ENCODE results near the gene TRIM9.

TRIM9 gene

DNA sequence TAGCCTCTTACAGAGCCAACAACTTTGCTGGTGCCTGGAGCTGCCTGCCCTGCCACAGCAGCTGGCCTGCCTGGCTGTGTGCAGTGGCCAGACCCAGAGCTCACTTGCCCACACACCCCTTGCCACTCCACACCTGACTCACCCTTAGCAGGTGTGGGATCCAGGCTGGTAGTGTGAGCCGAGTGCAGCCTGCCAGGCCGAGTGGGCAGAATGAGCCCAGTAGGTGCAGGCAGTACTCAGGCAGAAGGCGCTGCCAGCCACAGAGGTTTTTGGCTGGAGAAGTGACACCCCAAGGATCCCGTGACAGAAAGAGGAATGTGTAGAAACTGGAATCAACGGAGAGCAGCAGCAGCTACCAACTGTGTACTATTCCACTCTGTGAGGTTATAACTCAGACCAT, 120.8 kb downstream of the TRIM9 start:
- no peaks in the 10 kb centered on the region for H3K79me1 ChIP-seq (replicated peaks; ENCODE audit: low read length, poor library complexity, severe bottlenecking)
- no peak overlapping the region for H4K8ac ChIP-seq (ENCODE audit: low read length)
- no peaks in the 10 kb centered on the region for H3K36me3 ChIP-seq (ENCODE audit: control insufficient read depth in 1 of 2, insufficient read depth in 2 of 2, low read depth in 1 of 2, low read length in 2 of 2)
- H3K4me3 ChIP-seq (ENCODE audit: insufficient read depth in 1 of 2, low read depth in 1 of 2, low read length in 2 of 2) = no peak overlapping the region
- DNase-seq = no peak
- H3K27ac ChIP-seq (ENCODE audit: low read length, poor library complexity, severe bottlenecking) = no peak overlapping the region
- no peak overlapping the region for H2AFZ ChIP-seq (ENCODE audit: low read depth, low read length)
- H2BK120ac ChIP-seq (ENCODE audit: low read depth, low read length) = no peak overlapping the region
- H4K91ac ChIP-seq (ENCODE audit: low read length) = peak overlapping the region; percentile 72
- no peak overlapping the region for H3K23ac ChIP-seq (ENCODE audit: low read length in 2 of 2)
- H3K4me1 ChIP-seq (ENCODE audit: control insufficient read depth, insufficient read depth, low read depth, low read length) = peaks cover under 1% of the 10 kb centered on the region
- H3K4ac ChIP-seq (ENCODE audit: low read depth in 1 of 2, low read length in 2 of 2) = no peak overlapping the region
- H3K18ac ChIP-seq (ENCODE audit: low read depth in 1 of 2, low read length in 2 of 2) = no peak overlapping the region
- no peak overlapping the region for H3K9ac ChIP-seq (ENCODE audit: low read length)
- H2AK5ac ChIP-seq (ENCODE audit: low read length, severe bottlenecking) = no peak overlapping the region
- 78% methylated on average over 3 of the region's 5 CpGs for WGBS
- H2BK5ac ChIP-seq (ENCODE audit: low read depth, low read length, poor library complexity, severe bottlenecking) = no peak overlapping the region
- no peak overlapping the region for H3K4me2 ChIP-seq (ENCODE audit: low read length, poor library complexity, severe bottlenecking)
- H2BK15ac ChIP-seq (ENCODE audit: low read depth, poor library complexity, severe bottlenecking) = no peak overlapping the region
- no peak overlapping the region for H2BK12ac ChIP-seq (ENCODE audit: low read length in 2 of 2)
- no peaks in the 10 kb centered on the region for H3K9me3 ChIP-seq (ENCODE audit: control insufficient read depth, low read length)
- peak overlapping the region in 1 of 2 experiments; percentile 86 for H3K14ac ChIP-seq (ENCODE audit: low read length in 2 of 2)
- no peaks in the 10 kb centered on the region for H3K27me3 ChIP-seq (ENCODE audit: control insufficient read depth in 1 of 2, insufficient read depth in 1 of 2, low read length in 2 of 2)

DNA sequence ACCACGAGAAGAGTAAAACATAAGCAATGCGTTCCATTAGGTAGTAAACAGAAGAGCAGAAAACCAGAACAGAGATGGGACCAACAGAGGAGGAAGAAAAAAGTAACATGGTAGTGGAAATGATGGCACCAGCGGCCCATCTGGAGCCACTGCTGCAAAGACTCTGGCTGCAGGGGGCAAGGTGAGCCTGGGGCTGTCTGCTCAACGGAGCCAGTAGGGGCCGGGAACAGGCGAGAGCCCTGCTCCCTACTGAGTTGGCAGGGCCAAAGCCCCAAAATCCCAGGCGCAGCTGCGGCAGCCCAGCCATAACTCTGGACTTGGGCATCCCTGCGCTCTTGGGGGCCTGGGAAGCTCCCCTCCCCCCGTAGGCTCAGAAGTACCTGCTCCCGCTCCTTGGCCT, 122.2 kb downstream of the TRIM9 start:
- Histone ChIP-seq H3K4ac (ENCODE audit: low read depth in 1 of 2, low read length in 2 of 2) (no peak overlapping the region), H4K8ac (ENCODE audit: low read length) (no peak overlapping the region), H3K27ac (ENCODE audit: low read length, poor library complexity, severe bottlenecking) (no peak overlapping the region)

DNA sequence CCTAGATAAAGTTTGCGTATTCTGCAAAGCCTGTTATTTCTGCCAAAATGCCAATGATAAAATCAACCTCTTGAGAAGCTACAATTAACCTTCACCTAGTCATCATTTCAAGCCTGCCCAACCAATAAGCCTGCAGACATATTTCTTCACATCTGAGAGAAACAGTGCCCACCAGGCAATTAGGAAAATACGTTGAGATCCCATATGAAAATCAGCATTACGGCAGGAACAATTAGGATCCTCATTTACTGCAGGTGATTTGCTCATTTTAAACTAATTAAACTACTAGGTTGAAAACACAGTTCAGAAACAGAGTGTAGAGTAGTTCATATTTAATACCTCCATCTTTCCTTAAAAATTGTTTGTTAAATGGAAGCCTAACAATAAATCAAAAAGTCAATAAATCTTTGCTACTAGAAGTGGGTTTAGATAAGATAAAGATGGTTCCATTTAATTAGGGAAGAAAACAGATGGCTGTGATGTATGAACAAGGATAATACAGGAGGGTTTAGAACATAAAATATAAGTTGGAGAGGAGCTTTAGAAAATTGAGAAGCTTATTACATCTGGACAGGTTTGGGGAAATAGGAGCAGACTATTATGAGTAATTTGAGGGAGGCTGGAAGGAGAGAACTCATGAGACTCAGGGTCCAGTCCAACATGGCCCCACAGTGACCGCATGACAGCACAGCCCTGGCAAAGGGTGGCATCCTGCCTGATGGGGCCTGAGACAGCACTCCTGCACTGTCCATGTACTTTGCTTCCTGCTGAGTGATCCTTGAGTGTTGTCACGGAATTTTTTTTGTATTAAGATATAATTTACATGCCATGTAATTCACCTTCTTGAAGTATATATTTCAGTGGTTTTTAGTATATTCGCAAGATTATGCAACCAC, 123.8 kb downstream of the TRIM9 start:
- Histone ChIP-seq H3K36me3 (ENCODE audit: control insufficient read depth in 1 of 2, insufficient read depth in 2 of 2, low read depth in 1 of 2, low read length in 2 of 2) (no peaks in the 10 kb centered on the region), H2BK120ac (ENCODE audit: low read depth, low read length) (no peak overlapping the region), H4K8ac (ENCODE audit: low read length) (no peak overlapping the region), H3K27ac (ENCODE audit: low read length, poor library complexity, severe bottlenecking) (no peak overlapping the region), H2AK5ac (ENCODE audit: low read length, severe bottlenecking) (no peak overlapping the region), H3K4me2 (ENCODE audit: low read length, poor library complexity, severe bottlenecking) (no peak overlapping the region), H4K91ac (ENCODE audit: low read length) (no peak overlapping the region), H3K79me1 (replicated peaks; ENCODE audit: low read length, poor library complexity, severe bottlenecking) (no peaks in the 10 kb centered on the region), H2AFZ (ENCODE audit: low read depth, low read length) (no peak overlapping the region), H3K23ac (ENCODE audit: low read length in 2 of 2) (no peak overlapping the region), H2BK15ac (ENCODE audit: low read depth, poor library complexity, severe bottlenecking) (no peak overlapping the region), H3K9ac (ENCODE audit: low read length) (no peak overlapping the region), H3K4me3 (ENCODE audit: insufficient read depth in 1 of 2, low read depth in 1 of 2, low read length in 2 of 2) (no peak overlapping the region), H3K14ac (ENCODE audit: low read length in 2 of 2) (no peak overlapping the region), H3K27me3 (ENCODE audit: control insufficient read depth in 1 of 2, insufficient read depth in 1 of 2, low read length in 2 of 2) (no peaks in the 10 kb centered on the region), H2BK12ac (ENCODE audit: low read length in 2 of 2) (no peak overlapping the region), H3K9me3 (ENCODE audit: control insufficient read depth, low read length) (no peaks in the 10 kb centered on the region), H3K4me1 (ENCODE audit: control insufficient read depth, insufficient read depth, low read depth, low read length) (no peaks in the 10 kb centered on the region), H3K4ac (ENCODE audit: low read depth in 1 of 2, low read length in 2 of 2) (no peak overlapping the region), H2BK5ac (ENCODE audit: low read depth, low read length, poor library complexity, severe bottlenecking) (no peak overlapping the region), H3K18ac (ENCODE audit: low read depth in 1 of 2, low read length in 2 of 2) (no peak overlapping the region)
- WGBS = 100% methylated on average over 3 of the region's 6 CpGs
- DNase-seq = no peak

More for the DNA sequence above, 122.2 kb downstream of the TRIM9 start:
- 81% methylated on average over 11 of the region's 11 CpGs for WGBS
- no peaks in the 10 kb centered on the region for H3K79me1 ChIP-seq (replicated peaks; ENCODE audit: low read length, poor library complexity, severe bottlenecking)
- no peaks in the 10 kb centered on the region for H3K27me3 ChIP-seq (ENCODE audit: control insufficient read depth in 1 of 2, insufficient read depth in 1 of 2, low read length in 2 of 2)
- H2BK5ac ChIP-seq (ENCODE audit: low read depth, low read length, poor library complexity, severe bottlenecking) = no peak overlapping the region
- no peaks in the 10 kb centered on the region for H3K36me3 ChIP-seq (ENCODE audit: control insufficient read depth in 1 of 2, insufficient read depth in 2 of 2, low read depth in 1 of 2, low read length in 2 of 2)
- no peak overlapping the region for H4K91ac ChIP-seq (ENCODE audit: low read length)
- no peak overlapping the region for H2BK12ac ChIP-seq (ENCODE audit: low read length in 2 of 2)
- no peak overlapping the region for H3K18ac ChIP-seq (ENCODE audit: low read depth in 1 of 2, low read length in 2 of 2)
- no peak for DNase-seq
- H2AFZ ChIP-seq (ENCODE audit: low read depth, low read length) = no peak overlapping the region
- no peak overlapping the region for H2BK120ac ChIP-seq (ENCODE audit: low read depth, low read length)
- no peak overlapping the region for H2BK15ac ChIP-seq (ENCODE audit: low read depth, poor library complexity, severe bottlenecking)
- H3K9ac ChIP-seq (ENCODE audit: low read length) = no peak overlapping the region
- H3K14ac ChIP-seq (ENCODE audit: low read length in 2 of 2) = no peak overlapping the region
- no peak overlapping the region for H3K23ac ChIP-seq (ENCODE audit: low read length in 2 of 2)
- H2AK5ac ChIP-seq (ENCODE audit: low read length, severe bottlenecking) = no peak overlapping the region
- H3K9me3 ChIP-seq (ENCODE audit: control insufficient read depth, low read length) = no peaks in the 10 kb centered on the region
- no peak overlapping the region for H3K4me2 ChIP-seq (ENCODE audit: low read length, poor library complexity, severe bottlenecking)
- H3K4me1 ChIP-seq (ENCODE audit: control insufficient read depth, insufficient read depth, low read depth, low read length) = no peaks in the 10 kb centered on the region
- H3K4me3 ChIP-seq (ENCODE audit: insufficient read depth in 1 of 2, low read depth in 1 of 2, low read length in 2 of 2) = no peak overlapping the region

DNA sequence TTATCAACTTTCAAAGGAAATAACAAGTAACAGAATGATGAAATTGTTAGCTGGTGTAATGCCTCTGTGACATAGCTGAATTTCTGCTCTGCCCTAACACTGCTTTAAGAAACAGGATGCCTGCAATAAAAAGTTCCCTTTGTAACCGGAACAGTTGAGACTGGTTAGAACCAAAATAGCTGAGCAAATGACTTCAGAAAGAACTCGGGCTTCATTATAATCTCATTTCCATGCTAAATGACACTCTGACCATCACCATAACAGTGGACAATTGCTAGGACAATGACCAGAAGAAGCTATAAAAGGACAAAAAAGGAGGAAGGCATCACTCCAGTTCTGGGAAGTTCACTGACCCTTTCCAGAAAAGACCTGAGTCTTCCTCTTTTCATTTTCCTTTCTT, 127.1 kb downstream of the TRIM9 start:
- Histone ChIP-seq H3K14ac (ENCODE audit: low read length in 2 of 2) (no peak overlapping the region), H3K9me3 (ENCODE audit: control insufficient read depth, low read length) (no peaks in the 10 kb centered on the region), H3K4me1 (ENCODE audit: control insufficient read depth, insufficient read depth, low read depth, low read length) (peaks cover 5% of the 10 kb centered on the region), H2BK12ac (ENCODE audit: low read length in 2 of 2) (no peak overlapping the region), H3K23ac (ENCODE audit: low read length in 2 of 2) (no peak overlapping the region), H2BK15ac (ENCODE audit: low read depth, poor library complexity, severe bottlenecking) (no peak overlapping the region), H2AFZ (ENCODE audit: low read depth, low read length) (no peak overlapping the region), H3K9ac (ENCODE audit: low read length) (no peak overlapping the region), H3K79me1 (replicated peaks; ENCODE audit: low read length, poor library complexity, severe bottlenecking) (no peaks in the 10 kb centered on the region), H3K4me3 (ENCODE audit: insufficient read depth in 1 of 2, low read depth in 1 of 2, low read length in 2 of 2) (no peak overlapping the region), H3K27me3 (ENCODE audit: control insufficient read depth in 1 of 2, insufficient read depth in 1 of 2, low read length in 2 of 2) (no peaks in the 10 kb centered on the region), H3K27ac (ENCODE audit: low read length, poor library complexity, severe bottlenecking) (no peak overlapping the region), H2BK5ac (ENCODE audit: low read depth, low read length, poor library complexity, severe bottlenecking) (no peak overlapping the region), H3K18ac (ENCODE audit: low read depth in 1 of 2, low read length in 2 of 2) (no peak overlapping the region), H3K4ac (ENCODE audit: low read depth in 1 of 2, low read length in 2 of 2) (no peak overlapping the region), H3K36me3 (ENCODE audit: control insufficient read depth in 1 of 2, insufficient read depth in 2 of 2, low read depth in 1 of 2, low read length in 2 of 2) (no peaks in the 10 kb centered on the region), H4K91ac (ENCODE audit: low read length) (no peak overlapping the region), H3K4me2 (ENCODE audit: low read length, poor library complexity, severe bottlenecking) (no peak overlapping the region), H4K8ac (ENCODE audit: low read length) (no peak overlapping the region), H2BK120ac (ENCODE audit: low read depth, low read length) (no peak overlapping the region), H2AK5ac (ENCODE audit: low read length, severe bottlenecking) (no peak overlapping the region)
- WGBS = 60% methylated on average over 2 of the region's 2 CpGs
- no peak for DNase-seq

Measured in mesenchymal stem cell (in vitro differentiated cells and primary cell).